Prostate gland (tissue), 2 donors: ENCODE data around the gene AHNAK. TPM values are rescaled to one million over a fixed set of nuclear protein-coding genes. Genes with fewer than 3 reads are reported as not detected.

ENCODE experiments used
- DNase-seq: peaks from one replicate; pipeline ENCODE4 v3.0.0-alpha.2; 2019; ENCODE audit warnings: low spot score
- H3K27ac ChIP-seq, 2 donors: fragments of 200-600 bp; sonication (generic); 2 replicates each; pipeline ENCODE4 v1.5.1; 2017 to 2019
- H3K27me3 ChIP-seq: fragments of 200-600 bp; sonication (generic); replicated peaks from 2 replicates; pipeline ENCODE4 v1.5.1; 2019; ENCODE audit not compliant: insufficient read depth
- H3K36me3 ChIP-seq, 2 donors: fragments of 200-600 bp; sonication (generic); 1 replicate in 1 of 2; 2 replicates in 1 of 2; pipeline versions ENCODE4 v1.5.1 to v1.8.1; 2017 to 2019
- H3K4me1 ChIP-seq: fragments of 200-600 bp; sonication (generic); replicated peaks from 2 replicates; pipeline ENCODE4 v1.5.1; 2019
- H3K4me3 ChIP-seq, 2 donors: fragments of 200-600 bp; sonication (generic); 2 replicates each; pipeline ENCODE4 v1.5.1; 2017 to 2019
- H3K9me3 ChIP-seq: fragments of 200-600 bp; sonication (generic); 2 replicates; pipeline ENCODE4 v1.5.1; 2017
- POLR2A ChIP-seq: fragments of 450-650 bp; IDR thresholded peaks from one replicate; pipeline ENCODE4 v1.6.1; 2016; ENCODE audit warnings: antibody characterized with exemption, mild to moderate bottlenecking
- POLR2AphosphoS5 ChIP-seq: sonication (generic); formaldehyde crosslinking; IDR thresholded peaks from one replicate; pipeline ENCODE4 v1.6.1; 2017; ENCODE audit warnings: antibody characterized with exemption
- WGBS: methylation state at CpG from one replicate; pipeline ENCODE4 v1.1.5; 2018; 5-methylcytosine and 5-hydroxymethylcytosine counted together
- intact Hi-C: fragments of 100-400 bp; cut with DNase I; formaldehyde crosslinking; loops from one replicate; pipeline ENCODE4 v1.14.2; 2022
- total RNA-seq, 2 donors: library from RNA; depleted of rRNA; stranded (reverse); fragments of >200 nt; gene quantifications; one replicate each; pipeline ENCODE4 v1.1.0, GENCODE V29; 2016
- TF ChIP-seq, protein P1 (sequence below), 4 experiments: fragments of 200-600 bp in 2 of 4; fragments of 450-650 bp in 2 of 4; sonication (generic) in 2 of 4; IDR thresholded peaks; 1 replicate in 3 of 4; 2 replicates in 1 of 4; pipeline ENCODE4 v1.5.1; 2016 to 2019; ENCODE audit warnings: antibody characterized with exemption in 4 of 4, mild to moderate bottlenecking in 2 of 4, moderate library complexity in 2 of 4

The AHNAK gene
- total RNA-seq, 2 donors from 2014 or later = 367 to 434 TPM

DNA sequence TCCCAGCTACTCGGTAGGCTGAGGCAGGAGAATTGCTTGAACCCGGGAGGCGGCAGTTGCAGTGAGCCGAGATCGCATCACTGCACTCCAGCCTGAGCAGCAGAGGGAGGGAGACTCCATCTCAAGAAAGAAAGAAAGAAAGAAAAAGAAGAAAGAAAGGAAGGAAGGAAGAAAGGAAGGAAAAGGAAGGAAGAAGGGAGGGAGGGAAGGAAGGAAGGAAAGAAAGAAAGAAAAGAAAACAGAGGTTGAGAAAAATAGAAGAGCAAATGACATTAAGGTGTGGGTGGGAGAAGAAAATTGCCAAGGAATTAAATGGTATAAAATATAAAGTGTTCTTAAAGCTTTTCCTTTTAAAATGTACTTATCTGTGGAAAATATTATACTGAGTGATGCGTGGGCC is 49.9 kb downstream of the AHNAK start:
- 89% methylated on average over 6 of the region's 6 CpGs for WGBS
- intact Hi-C loops = no loop called here
- no peaks in the 10 kb centered on the region for H3K36me3 ChIP-seq
- no peaks in the 10 kb centered on the region for H3K27me3 ChIP-seq
- H3K27ac ChIP-seq = no peak overlapping the region
- H3K9me3 ChIP-seq = no peaks in the 10 kb centered on the region
- no peak for DNase-seq
- TF ChIP-seq, protein P1, sequence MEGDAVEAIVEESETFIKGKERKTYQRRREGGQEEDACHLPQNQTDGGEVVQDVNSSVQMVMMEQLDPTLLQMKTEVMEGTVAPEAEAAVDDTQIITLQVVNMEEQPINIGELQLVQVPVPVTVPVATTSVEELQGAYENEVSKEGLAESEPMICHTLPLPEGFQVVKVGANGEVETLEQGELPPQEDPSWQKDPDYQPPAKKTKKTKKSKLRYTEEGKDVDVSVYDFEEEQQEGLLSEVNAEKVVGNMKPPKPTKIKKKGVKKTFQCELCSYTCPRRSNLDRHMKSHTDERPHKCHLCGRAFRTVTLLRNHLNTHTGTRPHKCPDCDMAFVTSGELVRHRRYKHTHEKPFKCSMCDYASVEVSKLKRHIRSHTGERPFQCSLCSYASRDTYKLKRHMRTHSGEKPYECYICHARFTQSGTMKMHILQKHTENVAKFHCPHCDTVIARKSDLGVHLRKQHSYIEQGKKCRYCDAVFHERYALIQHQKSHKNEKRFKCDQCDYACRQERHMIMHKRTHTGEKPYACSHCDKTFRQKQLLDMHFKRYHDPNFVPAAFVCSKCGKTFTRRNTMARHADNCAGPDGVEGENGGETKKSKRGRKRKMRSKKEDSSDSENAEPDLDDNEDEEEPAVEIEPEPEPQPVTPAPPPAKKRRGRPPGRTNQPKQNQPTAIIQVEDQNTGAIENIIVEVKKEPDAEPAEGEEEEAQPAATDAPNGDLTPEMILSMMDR (IDR thresholded peaks at IDR 0.05) = no peak
- TF ChIP-seq POLR2A (no peak), POLR2AphosphoS5 (no peak)
- H3K4me1 ChIP-seq = peaks cover 5% of the 10 kb centered on the region
- no peak overlapping the region for H3K4me3 ChIP-seq

DNA sequence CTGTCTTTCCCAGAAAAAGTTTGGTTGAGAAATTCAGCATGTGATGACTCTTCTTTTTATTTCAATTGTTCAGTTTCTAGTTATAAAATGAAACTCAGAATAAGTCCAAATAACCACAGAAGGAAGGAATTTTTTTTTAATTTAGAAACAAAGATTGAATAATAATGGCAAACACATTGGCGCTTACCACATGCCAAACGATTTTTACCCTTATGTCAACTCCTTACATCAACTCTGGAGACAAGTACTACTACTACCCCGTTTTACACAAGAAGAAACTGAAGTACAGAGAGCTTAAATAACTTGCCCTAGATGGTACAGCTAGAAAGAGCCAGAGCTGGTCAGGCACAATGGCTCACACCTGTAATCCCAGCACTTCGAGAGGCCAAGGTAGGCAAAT is 52.4 kb downstream of the AHNAK start:
- no peak for TF ChIP-seq POLR2A
- Histone ChIP-seq H3K27ac (no peak overlapping the region), H3K4me1 (no peaks in the 10 kb centered on the region), H3K27me3 (no peaks in the 10 kb centered on the region), H3K9me3 (no peaks in the 10 kb centered on the region), H3K36me3 (no peaks in the 10 kb centered on the region), H3K4me3 (no peak overlapping the region)
- intact Hi-C loops = no loop called here
- WGBS = 83% methylated on average over 4 of the region's 4 CpGs
- no peak for DNase-seq

DNA sequence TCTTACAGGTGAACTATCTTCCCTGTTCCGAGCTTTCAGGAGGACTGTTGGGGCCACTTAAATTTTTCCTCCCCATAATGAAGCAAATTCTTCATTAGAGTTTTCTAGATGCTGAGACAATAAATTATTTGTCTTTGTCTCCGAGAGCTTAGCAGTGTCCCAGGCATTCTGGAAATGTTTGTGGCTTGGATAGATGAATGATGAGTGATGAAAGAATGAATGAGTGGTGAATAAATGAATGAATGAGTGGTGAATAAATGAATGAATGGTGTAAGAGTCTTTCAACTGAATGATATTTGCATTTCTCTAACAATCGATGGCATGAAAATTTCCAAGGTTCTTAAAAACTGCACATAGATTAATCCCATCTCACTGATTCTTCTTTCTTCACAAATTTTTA is 52.8 kb downstream of the AHNAK start:
- Histone ChIP-seq H3K27me3 (no peaks in the 10 kb centered on the region), H3K4me1 (no peaks in the 10 kb centered on the region), H3K9me3 (no peaks in the 10 kb centered on the region), H3K36me3 (no peaks in the 10 kb centered on the region), H3K27ac (no peak overlapping the region), H3K4me3 (no peak overlapping the region)
- intact Hi-C loops = no loop called here
- TF ChIP-seq, protein P1 (IDR thresholded peaks at IDR 0.05) = no peak
- TF ChIP-seq POLR2AphosphoS5 (no peak), POLR2A (no peak)
- WGBS = 94% methylated on average over 3 of the region's 3 CpGs
- no peak for DNase-seq

DNA sequence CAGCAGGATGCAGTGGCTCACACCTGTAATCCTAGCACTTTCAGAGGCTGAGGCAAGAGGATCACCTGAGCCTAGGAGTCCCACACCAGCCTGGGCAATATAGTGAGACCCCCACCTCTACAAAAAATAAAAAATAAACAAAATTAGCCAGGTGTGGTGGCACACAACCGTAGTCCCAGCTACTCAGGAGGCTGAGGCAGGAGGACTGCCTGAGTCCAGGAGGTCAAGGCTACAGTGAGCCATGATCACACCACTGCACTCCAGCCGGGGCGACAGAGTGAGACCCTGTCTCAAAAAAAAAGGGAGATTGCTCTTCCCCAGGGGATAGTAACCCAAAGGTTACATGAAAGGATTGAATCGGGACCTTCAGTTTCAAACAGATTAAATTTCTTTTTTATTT is 54.0 kb downstream of the AHNAK start:
- Histone ChIP-seq H3K36me3 (no peaks in the 10 kb centered on the region), H3K27ac (no peak overlapping the region), H3K4me1 (no peaks in the 10 kb centered on the region), H3K27me3 (no peaks in the 10 kb centered on the region), H3K4me3 (no peak overlapping the region), H3K9me3 (no peaks in the 10 kb centered on the region)
- no peak for DNase-seq
- WGBS = 96% methylated on average over 4 of the region's 4 CpGs
- TF ChIP-seq, protein P1 (IDR thresholded peaks at IDR 0.05) = no peak
- intact Hi-C loops = no loop called here

DNA sequence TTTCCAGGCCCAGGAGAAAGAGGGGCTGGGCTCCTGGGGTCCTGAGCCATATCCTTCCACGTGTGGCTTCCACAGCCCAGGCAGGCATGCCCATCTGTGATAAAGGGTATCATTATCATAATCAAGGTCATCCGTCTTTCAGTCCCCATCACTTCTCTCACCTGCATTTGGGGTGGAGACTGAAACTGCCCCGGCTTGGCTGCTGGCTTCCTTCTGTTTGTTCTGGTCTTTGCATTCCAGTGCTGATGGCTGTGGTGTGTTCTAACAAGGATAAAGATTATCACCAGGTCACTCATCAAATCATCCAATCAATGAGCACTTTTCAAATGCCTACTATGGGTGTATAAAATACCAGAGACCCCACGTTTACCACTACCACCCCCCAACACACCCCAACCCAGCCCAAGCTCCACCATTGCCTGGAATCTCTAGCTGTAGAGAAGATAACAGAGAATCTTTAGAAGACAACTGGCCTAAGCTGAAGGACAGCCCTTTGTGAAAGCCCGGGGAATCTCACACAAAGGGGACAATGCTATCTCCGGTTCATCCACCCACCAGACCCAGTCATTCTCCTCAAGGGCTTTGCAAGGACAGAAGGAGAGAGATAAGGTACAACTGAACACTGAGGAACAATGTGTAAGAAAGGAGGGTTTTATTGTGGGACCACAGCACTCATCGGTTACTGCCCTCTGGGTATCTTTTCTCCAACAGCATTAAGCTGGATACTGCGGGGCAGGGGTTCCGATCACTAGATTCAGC is 54.9 kb downstream of the AHNAK start:
- 87% methylated on average over 9 of the region's 9 CpGs for WGBS
- TF ChIP-seq, protein P1 (IDR thresholded peaks at IDR 0.05) = no peak
- TF ChIP-seq POLR2A = no peak
- TF ChIP-seq POLR2AphosphoS5 = no peak
- Histone ChIP-seq H3K27me3 (no peaks in the 10 kb centered on the region), H3K4me3 (no peak overlapping the region), H3K9me3 (no peaks in the 10 kb centered on the region), H3K4me1 (no peaks in the 10 kb centered on the region), H3K27ac (no peak overlapping the region), H3K36me3 (no peaks in the 10 kb centered on the region)
- DNase-seq = no peak
- intact Hi-C loops = no loop called here
